Karpas-422 (cell line): ENCODE data around the gene LPCAT1. TPM values are rescaled to one million over a fixed set of nuclear protein-coding genes. Genes with fewer than 3 reads are reported as not detected.
"Not testable (repeated sequence)": the region's sequence is repeated elsewhere in the genome, so short reads cannot be mapped to it uniquely, and the experiment has no call there.

Experiments used
- DNase-seq: peaks from one replicate; pipeline ENCODE4 v3.0.0-alpha.2; 2015
- H2AFZ ChIP-seq: fragments of 200-600 bp; sonication (generic); 2 replicates; pipeline ENCODE4 v1.6.1; 2014; ENCODE audit warnings: antibody characterized with exemption, low read length, mixed read lengths
- H3K27ac ChIP-seq: fragments of 200-600 bp; sonication (generic); 2 replicates; pipeline ENCODE4 v1.5.1; 2014; ENCODE audit warnings: mild to moderate bottlenecking, low read length, moderate library complexity
- H3K27me3 ChIP-seq: fragments of 200-600 bp; sonication (generic); 2 replicates; pipeline ENCODE4 v1.6.1; 2014; ENCODE audit warnings: low read length, mixed read lengths
- H3K36me3 ChIP-seq: fragments of 200-600 bp; sonication (generic); 2 replicates; pipeline ENCODE4 v1.6.1; 2014; ENCODE audit warnings: low read length, mixed read lengths; ENCODE audit not compliant: insufficient read depth
- H3K4me1 ChIP-seq: fragments of 200-600 bp; sonication (generic); 2 replicates; pipeline ENCODE4 v1.6.1; 2014; ENCODE audit warnings: mild to moderate bottlenecking, low read length, mixed read lengths
- H3K4me2 ChIP-seq: fragments of 200-600 bp; sonication (generic); 2 replicates; pipeline ENCODE4 v1.6.1; 2014; ENCODE audit warnings: low read length, low read depth, mild to moderate bottlenecking; ENCODE audit not compliant: poor library complexity, severe bottlenecking
- H3K4me3 ChIP-seq: fragments of 200-600 bp; sonication (generic); 2 replicates; pipeline ENCODE4 v1.5.1; 2014; ENCODE audit warnings: mild to moderate bottlenecking, antibody characterized with exemption, low read length, mixed read lengths
- H3K79me2 ChIP-seq: fragments of 200-600 bp; sonication (generic); 2 replicates; pipeline ENCODE4 v1.6.1; 2014; ENCODE audit warnings: mild to moderate bottlenecking, low read length, mixed read lengths
- H3K9ac ChIP-seq: fragments of 200-600 bp; sonication (generic); 2 replicates; pipeline ENCODE4 v1.6.0; 2014; ENCODE audit warnings: low read length
- H3K9me2 ChIP-seq: fragments of 200-600 bp; sonication (generic), shearing (Covaris generic); replicated peaks from 2 replicates; pipeline ENCODE4 v1.6.0; 2014; ENCODE audit warnings: mild to moderate bottlenecking, low read length, moderate library complexity; ENCODE audit not compliant: insufficient read depth
- H3K9me3 ChIP-seq: fragments of 300-700, 200-600 bp; sonication (generic); 2 replicates; pipeline ENCODE4 v1.6.1; 2014; ENCODE audit warnings: low read length, mixed read lengths
- H4K20me1 ChIP-seq: fragments of 200-600 bp; sonication (generic); 2 replicates; pipeline ENCODE4 v1.6.1; 2014; ENCODE audit warnings: mild to moderate bottlenecking, antibody characterized with exemption, low read length, low read depth; ENCODE audit not compliant: insufficient read depth
- total RNA-seq: library from RNA; depleted of rRNA; stranded (reverse); fragments of >200 nt; shearing (Covaris generic); gene quantifications from 2 replicates; pipeline ENCODE4 v1.2.3, GENCODE V29; 2014; ENCODE audit warnings: low replicate concordance

LPCAT1 gene
- total RNA-seq, 1 experiment from 2014 or later, result 115 TPM

DNA sequence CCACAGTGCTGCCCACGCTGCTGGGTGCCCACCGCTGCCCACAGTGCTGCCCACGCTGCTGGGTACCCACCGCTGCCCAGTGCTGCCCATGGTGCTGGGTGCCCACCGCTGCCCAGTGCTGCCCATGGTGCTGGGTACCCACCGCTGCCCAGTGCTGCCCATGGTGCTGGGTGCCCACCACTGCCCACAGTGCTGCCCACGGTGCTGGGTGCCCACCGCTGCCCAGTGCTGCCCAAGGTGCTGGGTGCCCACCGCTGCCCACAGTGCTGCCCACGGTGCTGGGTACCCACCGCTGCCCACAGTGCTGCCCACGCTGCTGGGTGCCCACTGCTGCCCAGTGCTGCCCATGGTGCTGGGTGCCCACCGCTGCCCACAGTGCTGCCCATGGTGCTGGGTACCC is 101.2 kb downstream of the LPCAT1 start:
- H3K4me1 ChIP-seq, H2AFZ ChIP-seq, H3K9me3 ChIP-seq, H3K4me2 ChIP-seq, H3K27me3 ChIP-seq, H4K20me1 ChIP-seq, DNase-seq, H3K9ac ChIP-seq, H3K9me2 ChIP-seq, H3K27ac ChIP-seq, H3K79me2 ChIP-seq, H3K4me3 ChIP-seq, H3K36me3 ChIP-seq: not testable (repeated sequence)

GRCh38 chr5:1421521-1422341 is 102.0 kb downstream of the LPCAT1 start:
- Histone ChIP-seq H3K36me3 (no peaks in the 10 kb centered on the region), H3K27me3 (no peaks in the 10 kb centered on the region), H4K20me1 (no peaks in the 10 kb centered on the region), H3K9me3 (no peaks in the 10 kb centered on the region), H3K4me1 (no peaks in the 10 kb centered on the region), H3K9ac (no peak overlapping the region), H3K9me2 (no peaks in the 10 kb centered on the region), H3K4me2 (no peak overlapping the region), H2AFZ (no peak overlapping the region), H3K79me2 (no peaks in the 10 kb centered on the region), H3K27ac (no peak overlapping the region), H3K4me3 (no peak overlapping the region)
- no peak for DNase-seq

DNA sequence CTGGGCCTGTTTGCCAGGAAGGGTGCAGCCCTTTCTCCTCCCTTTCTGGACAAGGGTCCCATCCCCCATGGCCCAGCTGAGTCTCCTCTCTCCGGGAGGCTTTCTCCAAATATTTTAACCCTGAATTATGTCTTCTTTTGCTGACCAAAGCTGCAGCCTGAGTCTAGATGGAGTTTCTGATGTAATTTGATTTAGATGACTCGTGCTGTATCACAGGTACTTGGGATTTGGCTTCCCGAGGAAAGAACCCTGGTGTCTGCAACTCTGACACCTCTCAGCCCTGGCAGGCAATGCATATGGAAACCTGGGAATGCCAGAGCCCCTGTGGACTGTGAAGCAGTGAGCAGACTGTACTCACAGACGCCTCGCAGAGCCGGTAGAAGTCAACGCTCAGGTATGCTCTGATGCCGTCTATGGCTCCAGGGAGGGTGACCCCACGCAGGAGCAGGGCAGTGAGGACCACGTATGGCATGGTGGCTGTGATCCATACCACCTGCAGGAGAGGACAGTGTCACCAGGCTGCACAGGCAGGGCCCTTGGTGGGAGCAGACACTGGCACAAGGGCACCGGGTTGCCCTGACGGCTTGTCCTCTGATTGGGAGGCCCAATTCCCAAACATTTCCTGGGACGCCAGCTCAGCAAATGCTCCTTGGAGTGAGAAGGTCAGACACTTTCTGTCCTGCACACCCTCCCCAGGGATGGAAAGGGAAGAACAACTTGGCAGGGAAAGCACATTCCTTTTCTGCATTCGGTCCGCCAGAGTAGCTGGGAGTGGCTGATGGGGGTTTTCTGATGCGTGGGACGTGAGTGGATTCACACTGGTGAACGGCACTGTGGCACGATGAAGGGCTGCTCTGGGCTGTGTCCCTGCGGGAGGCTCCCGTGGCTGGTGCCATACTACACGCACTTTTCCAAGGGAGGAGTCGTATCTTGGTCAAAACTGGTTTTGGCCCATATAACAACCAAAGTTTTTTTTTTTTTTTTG is 103.3 kb downstream of the LPCAT1 start:
- no peaks in the 10 kb centered on the region for H3K36me3 ChIP-seq
- H3K4me2 ChIP-seq, result no peak overlapping the region
- H4K20me1 ChIP-seq, result no peaks in the 10 kb centered on the region
- H3K9me3 ChIP-seq, result no peaks in the 10 kb centered on the region
- H2AFZ ChIP-seq, result no peak overlapping the region
- no peaks in the 10 kb centered on the region for H3K9me2 ChIP-seq
- no peak overlapping the region for H3K27ac ChIP-seq
- no peak for DNase-seq
- no peaks in the 10 kb centered on the region for H3K27me3 ChIP-seq
- H3K9ac ChIP-seq, result no peak overlapping the region
- H3K4me3 ChIP-seq, result no peak overlapping the region
- no peaks in the 10 kb centered on the region for H3K4me1 ChIP-seq
- no peaks in the 10 kb centered on the region for H3K79me2 ChIP-seq

DNA sequence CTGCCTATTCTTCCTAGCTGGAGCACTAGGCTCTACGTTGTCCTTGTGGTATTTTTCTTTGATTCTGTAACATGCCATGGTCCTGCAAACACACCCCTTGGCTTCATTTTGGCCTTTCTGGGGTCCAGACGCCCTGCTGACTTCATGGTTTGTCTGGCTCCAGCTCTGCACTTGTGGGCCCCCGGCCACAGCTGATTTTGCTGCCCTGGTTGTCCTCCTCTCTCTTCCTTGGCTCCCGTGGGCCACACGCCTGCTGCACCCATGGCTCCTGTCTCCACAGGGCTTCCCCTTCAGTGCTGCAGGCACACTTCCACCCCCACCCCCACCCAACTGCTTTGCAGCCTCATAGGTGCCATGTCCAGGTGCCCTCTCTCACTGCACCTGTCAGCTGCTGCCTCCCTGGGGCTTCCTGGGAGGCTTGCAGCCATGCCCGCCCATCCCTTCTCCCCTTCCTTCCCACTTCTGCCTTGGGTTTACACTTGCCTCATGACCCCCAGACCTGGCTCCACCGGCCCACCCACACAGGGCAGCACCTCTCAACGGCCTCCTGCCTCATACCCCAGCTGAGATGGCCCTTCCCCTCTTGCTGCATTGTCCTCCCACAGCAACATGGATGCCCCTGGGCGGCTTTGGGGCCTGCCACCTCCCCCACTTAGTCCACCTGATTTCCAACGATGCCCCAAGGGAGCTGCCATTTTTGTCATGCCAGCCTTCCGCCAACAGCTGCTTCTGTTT is 104.1 kb downstream of the LPCAT1 start:
- no peak overlapping the region for H3K4me2 ChIP-seq
- H3K9ac ChIP-seq, result no peak overlapping the region
- DNase-seq, result no peak
- H2AFZ ChIP-seq, result no peak overlapping the region
- H3K27me3 ChIP-seq, result no peaks in the 10 kb centered on the region
- no peak overlapping the region for H3K27ac ChIP-seq
- no peaks in the 10 kb centered on the region for H3K4me1 ChIP-seq
- H3K9me2 ChIP-seq, result no peaks in the 10 kb centered on the region
- no peaks in the 10 kb centered on the region for H3K9me3 ChIP-seq
- no peaks in the 10 kb centered on the region for H4K20me1 ChIP-seq
- H3K36me3 ChIP-seq, result no peaks in the 10 kb centered on the region
- no peaks in the 10 kb centered on the region for H3K79me2 ChIP-seq
- H3K4me3 ChIP-seq, result no peak overlapping the region

DNA sequence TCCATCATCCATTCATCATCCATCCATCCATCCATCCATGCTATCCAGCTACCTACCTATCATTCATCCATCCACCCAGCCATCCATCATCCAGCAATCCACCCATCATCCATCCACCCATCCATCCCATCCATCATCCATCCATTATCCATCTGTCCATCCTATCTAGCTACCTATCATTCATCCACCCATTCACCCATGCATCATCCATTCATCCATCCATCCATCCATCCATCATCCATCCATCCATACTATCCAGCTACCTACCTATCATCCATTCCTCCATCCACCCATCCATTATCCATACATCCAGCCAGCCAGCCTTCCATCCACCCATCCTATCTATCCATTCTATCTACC is 104.9 kb downstream of the LPCAT1 start:
- Histone ChIP-seq H3K4me3 (no peak overlapping the region), H3K9me2 (no peaks in the 10 kb centered on the region), H3K36me3 (no peaks in the 10 kb centered on the region), H3K79me2 (no peaks in the 10 kb centered on the region), H4K20me1 (no peaks in the 10 kb centered on the region), H3K27me3 (no peaks in the 10 kb centered on the region), H3K4me1 (no peaks in the 10 kb centered on the region), H3K4me2 (no peak overlapping the region), H3K9ac (no peak overlapping the region), H3K9me3 (no peaks in the 10 kb centered on the region), H2AFZ (no peak overlapping the region), H3K27ac (no peak overlapping the region)
- DNase-seq, result no peak

- Histone ChIP-seq H3K79me2 (no peaks in the 10 kb centered on the region), H3K4me2 (no peak overlapping the region), H3K4me3 (no peak overlapping the region), H3K27ac (no peak overlapping the region), H3K36me3 (no peaks in the 10 kb centered on the region), H2AFZ (no peak overlapping the region), H3K9me3 (no peaks in the 10 kb centered on the region), H3K9ac (no peak overlapping the region), H3K4me1 (no peaks in the 10 kb centered on the region), H4K20me1 (no peaks in the 10 kb centered on the region), H3K9me2 (no peaks in the 10 kb centered on the region), H3K27me3 (no peaks in the 10 kb centered on the region)
- no peak for DNase-seq
These were observed 105.4 kb downstream of the LPCAT1 start for GRCh38 chr5:1418238-1418920.

DNA sequence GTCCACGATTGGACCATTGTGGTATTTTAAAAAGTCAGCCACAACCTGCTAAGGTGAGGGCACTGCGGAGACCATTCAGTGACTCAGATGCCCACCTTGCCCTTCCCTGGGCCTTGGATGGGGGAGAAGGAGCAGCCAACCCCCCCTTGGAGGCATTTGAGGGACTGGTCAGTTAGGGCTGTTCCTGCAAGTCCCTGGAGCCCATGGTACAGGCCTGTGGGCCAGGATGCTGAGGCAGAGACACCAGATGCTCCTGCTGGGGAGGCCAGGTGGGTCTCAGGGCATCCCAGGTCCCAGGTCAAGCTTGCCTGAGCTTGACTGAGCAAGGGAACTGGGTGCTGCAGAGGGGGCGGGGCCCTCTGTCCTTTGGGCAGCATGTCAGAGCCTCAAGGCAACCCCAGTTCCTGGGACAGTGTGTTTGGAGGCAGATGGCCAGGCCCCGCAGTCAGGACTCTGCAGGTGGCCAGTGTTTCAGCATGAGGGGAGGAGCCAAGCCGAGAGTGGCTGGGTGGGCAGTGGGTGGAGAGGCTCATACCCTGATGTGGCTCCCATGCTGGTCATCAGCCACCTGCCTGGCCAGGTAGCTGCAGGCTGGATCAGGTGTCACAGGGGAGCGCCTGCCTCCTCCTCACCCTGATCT is 106.1 kb downstream of the LPCAT1 start:
- H3K4me3 ChIP-seq, result no peak overlapping the region
- no peak for DNase-seq
- H2AFZ ChIP-seq, result no peak overlapping the region
- H3K79me2 ChIP-seq, result no peaks in the 10 kb centered on the region
- H3K27me3 ChIP-seq, result no peaks in the 10 kb centered on the region
- H3K9ac ChIP-seq, result no peak overlapping the region
- no peaks in the 10 kb centered on the region for H3K9me3 ChIP-seq
- H3K27ac ChIP-seq, result no peak overlapping the region
- H3K36me3 ChIP-seq, result no peaks in the 10 kb centered on the region
- H3K4me2 ChIP-seq, result no peak overlapping the region
- no peaks in the 10 kb centered on the region for H3K9me2 ChIP-seq
- no peaks in the 10 kb centered on the region for H4K20me1 ChIP-seq
- H3K4me1 ChIP-seq, result no peaks in the 10 kb centered on the region
